Stomach (tissue), 4 donors: ENCODE data around the gene GRIA4.

Source experiments
- EP300 ChIP-seq: sonication (generic); formaldehyde crosslinking; IDR thresholded peaks from one replicate; pipeline ENCODE4 v1.6.1; 2017; ENCODE audit warnings: antibody characterized with exemption
- POLR2A ChIP-seq, 4 donors: fragments of 450-650 bp; IDR thresholded peaks; one replicate each; pipeline ENCODE4 v1.6.1; 2016; ENCODE audit warnings: antibody characterized with exemption in 4 of 4, control low read depth in 2 of 4, mild to moderate bottlenecking in 1 of 4, moderate library complexity in 1 of 4

- no peak for TF ChIP-seq POLR2A (IDR thresholded peaks at IDR 0.05)
- TF ChIP-seq EP300 = no peak
These were observed 512 bp upstream of the GRIA4 start for GRCh38 chr11:105609341-105609781.
